SKM-1 (cell line): ENCODE data around the gene DHX38.
A peak's percentile ranks its signal among the peaks of the same experiment; 100 is the strongest.

ENCODE experiments used
- DNase-seq: peaks from one replicate; lab custom pipeline; 2025; ENCODE audit not compliant: unreplicated experiment; lab: John Stamatoyannopoulos, UW

Gene DHX38

GRCh38 chr16:72120026-72120425 is 26.4 kb downstream of the DHX38 start:
- DNase-seq, result no peak

DNA sequence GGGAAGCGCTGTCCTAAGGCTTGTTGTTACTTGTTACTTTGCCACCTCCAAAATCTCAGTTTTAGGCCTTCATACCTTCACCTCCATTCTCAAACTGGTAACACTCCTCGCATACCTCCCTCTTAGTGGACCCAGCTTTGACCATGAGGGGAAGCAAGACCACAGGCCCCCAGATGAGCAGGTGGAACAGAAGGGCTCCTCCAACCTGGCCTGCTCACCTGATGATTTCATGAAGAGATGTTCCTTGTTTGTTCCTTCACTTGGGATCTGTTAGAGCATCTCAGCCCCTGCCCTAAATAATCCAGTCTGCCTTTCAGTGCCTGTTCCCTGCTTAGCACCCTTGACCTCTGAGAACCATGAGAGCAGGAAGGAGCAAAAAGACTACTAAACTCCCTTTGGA is 28.7 kb downstream of the DHX38 start:
- DNase-seq, result no peak

DNA sequence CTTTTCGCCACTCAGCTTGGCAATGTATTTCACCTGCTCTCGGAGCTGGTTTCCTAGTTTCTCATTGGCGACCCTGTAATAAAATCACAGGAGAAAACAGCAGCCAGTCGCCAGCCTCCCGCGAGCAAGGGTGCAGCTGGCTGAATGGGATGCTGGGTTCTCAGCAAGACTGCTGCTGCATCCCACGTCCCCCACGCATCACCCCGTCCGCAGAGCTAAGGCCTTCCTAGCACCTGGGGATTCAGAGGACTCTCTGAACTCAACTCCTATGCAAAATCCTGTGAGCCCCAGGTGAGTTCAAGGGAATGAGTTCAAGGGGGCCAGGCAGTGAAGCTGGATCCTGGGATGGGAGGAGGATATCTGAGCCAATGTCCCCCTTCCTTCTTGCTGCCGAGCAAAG is 29.3 kb downstream of the DHX38 start:
- DNase-seq, result no peak

DNA sequence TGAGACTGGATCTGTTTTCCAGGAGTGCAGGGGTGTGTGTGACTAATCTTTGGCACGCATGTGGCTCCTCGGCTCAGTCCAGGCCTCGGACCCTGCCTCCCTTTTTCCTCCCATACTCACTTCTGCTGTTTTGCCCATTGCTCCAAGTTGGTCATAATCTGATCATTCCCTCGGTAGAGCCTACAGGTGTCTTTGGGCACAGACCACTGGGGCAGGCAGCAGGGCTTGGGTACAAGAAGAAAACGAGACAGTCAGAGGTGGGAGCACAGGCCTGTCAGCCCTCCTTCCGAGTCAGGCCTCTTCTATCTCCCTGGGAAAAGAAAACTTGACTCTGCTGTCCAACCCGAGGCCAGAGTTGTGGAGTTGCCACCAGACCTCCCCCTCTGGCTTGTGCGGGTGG is 29.8 kb downstream of the DHX38 start:
- no peak for DNase-seq

DNA sequence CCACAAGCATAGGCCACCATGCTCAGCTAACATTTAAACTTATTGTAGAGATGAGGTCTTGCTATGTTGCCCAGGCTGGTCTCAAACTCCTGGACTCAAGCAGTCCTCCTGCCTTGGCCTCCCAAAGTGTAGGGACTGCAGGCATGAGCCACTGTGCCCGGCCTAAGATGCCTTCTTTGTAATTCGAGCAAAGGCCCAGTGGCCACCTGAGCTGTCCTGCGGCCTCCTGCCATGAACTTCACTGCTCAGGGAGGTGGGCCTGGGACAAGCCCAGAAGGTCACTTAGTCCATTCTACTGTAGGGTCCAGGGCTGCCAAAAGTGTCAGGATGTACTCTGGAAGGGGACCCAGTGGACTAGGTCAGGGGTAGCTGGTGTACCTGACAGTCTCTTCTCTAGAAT is 30.5 kb downstream of the DHX38 start:
- no peak for DNase-seq

DNA sequence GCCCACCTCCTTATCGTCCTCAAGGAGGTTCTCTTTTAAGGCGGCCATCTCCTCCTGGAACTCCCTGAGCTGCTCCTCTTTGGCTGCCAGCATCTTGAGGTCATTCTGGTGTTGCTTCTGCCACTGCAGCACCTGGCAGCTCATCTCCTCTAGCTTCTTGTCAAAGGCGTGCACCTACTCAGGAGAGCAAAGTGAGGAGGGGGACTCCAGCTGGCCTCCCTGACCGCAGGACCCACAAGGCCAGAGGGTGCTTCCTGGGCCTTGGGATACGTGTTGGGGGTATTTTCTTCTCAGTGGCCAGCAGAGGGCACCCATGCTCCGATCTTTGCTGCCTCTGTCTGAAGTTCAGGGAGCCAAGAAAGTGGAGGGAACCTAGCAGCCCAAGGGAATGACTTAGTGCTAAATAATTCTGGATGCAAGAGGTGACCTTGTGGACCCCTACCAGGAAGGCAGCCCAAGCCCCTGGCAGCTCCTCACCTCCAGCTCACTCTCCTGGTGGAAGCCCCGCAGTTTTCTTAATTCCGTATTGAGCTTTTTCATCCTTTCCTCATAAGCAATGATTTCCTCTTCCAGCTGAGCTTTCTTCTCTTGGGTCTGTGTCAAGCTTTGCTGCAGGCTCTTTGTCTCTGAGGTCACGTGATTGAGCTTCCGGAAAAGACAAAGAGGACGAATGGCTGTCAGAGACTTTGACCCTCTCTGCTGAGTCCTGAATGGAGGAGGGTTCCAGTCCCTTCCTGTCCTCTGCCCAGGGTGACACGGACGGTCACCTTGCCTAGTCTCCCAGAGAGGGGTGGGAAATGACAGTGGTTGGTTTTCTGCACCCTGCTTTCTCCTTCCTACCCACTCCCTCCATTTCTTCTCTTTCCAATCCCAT is 31.4 kb downstream of the DHX38 start:
- DNase-seq, result peak; percentile 52

- no peak for DNase-seq
Observed at GRCh38 chr16:72125635-72126428, 32.2 kb downstream of the DHX38 start.

GRCh38 chr16:72126429-72126765 is 32.8 kb downstream of the DHX38 start:
- no peak for DNase-seq

GRCh38 chr16:72128701-72129100 is 35.1 kb downstream of the DHX38 start:
- no peak for DNase-seq

- DNase-seq, result no peak
Observed at GRCh38 chr16:72129976-72130656, 36.5 kb downstream of the DHX38 start.

DNA sequence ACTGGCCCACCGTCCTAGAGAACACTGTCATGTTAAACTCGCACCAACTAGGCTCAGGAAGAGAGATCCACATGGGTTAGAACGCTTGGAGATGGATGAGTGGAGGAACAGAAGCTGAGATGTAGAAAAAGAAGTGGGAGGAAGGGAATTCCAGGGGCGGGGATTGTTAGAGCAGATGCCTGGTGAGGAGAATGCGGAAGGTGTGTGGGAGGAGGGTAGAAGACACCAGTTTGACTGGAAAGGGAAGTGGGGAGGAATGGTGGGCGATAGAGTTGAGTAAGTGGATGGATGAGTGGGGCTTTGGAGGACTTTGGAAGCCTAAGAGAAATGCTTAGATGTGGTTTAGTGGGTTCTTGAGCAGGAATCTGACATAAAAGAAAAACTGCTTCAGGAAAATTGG is 37.4 kb downstream of the DHX38 start:
- DNase-seq, result no peak

DNA sequence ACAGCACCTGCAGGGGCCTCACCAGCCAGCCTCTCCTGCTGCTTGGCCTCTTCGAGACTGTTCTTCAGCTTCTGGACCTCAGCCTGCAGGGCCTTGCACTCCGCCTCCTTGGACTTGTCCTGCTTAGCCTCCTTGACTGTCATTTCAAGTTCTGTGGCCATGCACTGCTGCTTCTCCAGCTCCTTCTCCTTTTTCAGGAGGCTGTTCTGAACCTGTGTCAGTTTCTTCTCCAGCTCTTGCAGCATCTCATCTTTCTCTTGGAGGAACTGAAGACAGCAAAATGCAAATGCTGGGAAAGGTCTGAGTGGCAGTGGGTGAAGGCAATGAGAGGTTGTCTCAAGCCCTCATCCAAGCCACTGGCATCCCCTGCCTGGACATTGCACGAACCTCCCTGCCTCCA is 39.1 kb downstream of the DHX38 start:
- no peak for DNase-seq

GRCh38 chr16:72134507-72134906 is 40.9 kb downstream of the DHX38 start:
- DNase-seq, result no peak

GRCh38 chr16:72137380-72138063 is 43.9 kb downstream of the DHX38 start:
- DNase-seq, result no peak

GRCh38 chr16:72138064-72138572 is 44.5 kb downstream of the DHX38 start:
- no peak for DNase-seq

DNA sequence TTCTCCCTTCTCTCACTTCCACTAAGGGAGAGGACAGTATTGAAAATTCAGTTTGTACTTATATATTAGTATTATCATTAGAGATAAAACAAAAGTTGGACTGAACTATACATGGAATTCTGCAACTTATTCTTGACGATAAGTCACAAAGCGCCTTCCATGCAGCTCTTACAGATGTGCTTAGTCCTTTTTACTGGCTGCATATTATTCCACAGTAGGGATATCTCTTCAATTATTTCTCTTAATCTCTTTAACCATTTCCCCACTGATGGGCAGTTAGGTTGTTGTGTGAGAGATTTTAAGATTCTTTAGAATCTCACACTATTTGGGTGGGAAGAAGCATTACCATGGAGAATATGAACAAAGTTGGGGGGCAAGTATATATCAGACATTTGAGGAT is 46.3 kb downstream of the DHX38 start:
- DNase-seq, result no peak

DNA sequence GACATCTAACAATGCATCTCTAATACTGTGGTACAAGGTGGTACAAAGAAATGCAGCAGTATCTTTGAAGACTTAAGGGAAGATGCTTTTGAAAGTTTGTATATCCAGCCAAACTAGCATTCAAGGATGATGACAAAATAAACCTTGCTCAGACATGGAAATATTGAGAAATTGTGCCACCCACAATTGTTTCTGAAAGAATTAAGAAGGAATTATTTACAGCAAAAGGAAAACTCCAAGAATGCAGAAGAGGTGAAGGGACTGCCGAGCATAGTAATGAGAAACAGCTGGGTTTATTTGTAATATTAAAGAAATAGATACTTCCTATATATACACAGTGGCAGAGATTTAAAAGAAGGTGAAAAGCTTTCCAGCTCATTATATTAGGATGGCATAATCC is 48.8 kb downstream of the DHX38 start:
- no peak for DNase-seq

DNA sequence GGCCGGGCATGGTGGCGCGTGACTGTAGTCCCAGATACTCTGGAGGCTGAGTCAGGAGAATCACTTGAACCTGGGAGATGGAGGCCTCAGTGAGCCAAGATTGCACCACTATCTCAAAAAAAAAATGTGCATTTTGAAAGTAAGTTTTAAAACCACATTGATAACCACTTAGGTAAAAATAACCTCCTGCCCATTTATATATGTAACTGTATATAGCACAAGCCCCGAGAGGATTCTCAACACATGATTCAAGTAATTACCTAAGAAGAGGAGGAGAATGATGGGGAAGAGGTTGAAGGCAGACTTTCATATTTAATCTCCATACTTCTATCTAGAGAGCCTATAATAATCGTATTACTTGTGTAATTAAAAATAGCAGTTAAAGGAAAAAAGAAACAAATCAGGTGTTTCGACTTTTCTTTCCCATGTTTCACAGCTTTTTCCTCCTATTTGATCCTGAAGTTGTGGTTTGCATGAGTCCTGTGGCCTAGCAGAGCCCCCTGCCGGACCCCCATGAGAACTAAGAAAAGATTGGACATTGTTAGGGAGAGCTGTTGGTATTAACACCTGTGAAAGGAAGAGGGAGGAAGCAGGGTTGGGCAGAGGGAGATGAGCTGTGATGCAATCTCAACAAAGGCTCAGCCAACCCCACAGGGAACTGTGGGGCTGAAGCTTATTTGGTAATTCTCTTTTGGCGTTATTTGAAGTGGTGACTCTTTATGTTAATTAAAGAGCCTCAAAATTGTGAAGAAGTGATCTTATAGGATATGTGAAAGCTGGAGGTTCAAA is 56.2 kb downstream of the DHX38 start:
- peak; percentile 9 for DNase-seq

GRCh38 chr16:72159386-72159785 is 65.7 kb downstream of the DHX38 start:
- no peak for DNase-seq

GRCh38 chr16:72159801-72160200 is 66.2 kb downstream of the DHX38 start:
- DNase-seq, result no peak
